ENCODE data around the gene ATF4.
A peak's percentile ranks its signal among the peaks of the same experiment; 100 is the strongest.

The ATF4 gene

DNA sequence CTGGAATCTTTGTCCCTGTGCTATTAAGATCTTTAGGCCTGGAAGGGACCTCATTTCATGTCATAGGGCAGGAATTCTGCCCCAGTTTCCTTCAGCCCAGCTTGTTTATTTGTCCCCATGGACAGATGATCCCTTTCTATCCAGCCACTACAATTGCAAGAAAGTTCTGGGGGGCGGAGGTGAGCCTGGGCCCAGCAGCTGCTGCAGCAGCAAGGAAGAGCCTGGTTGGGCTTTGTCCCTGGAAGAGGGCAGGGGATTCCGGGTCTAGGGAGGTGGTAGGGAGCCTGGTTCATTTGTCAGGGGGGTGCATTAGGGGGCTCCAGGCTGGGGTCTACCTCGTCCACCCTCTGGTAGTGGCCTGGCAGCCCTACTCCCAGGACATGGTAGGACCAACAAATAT lies 33.8 kb downstream of the ATF4 start:
- no peak for DNase-seq (ENCODE audit: insufficient read length, low spot score)
- FAIRE-seq = no peak
- TF ChIP-seq, protein P1, sequence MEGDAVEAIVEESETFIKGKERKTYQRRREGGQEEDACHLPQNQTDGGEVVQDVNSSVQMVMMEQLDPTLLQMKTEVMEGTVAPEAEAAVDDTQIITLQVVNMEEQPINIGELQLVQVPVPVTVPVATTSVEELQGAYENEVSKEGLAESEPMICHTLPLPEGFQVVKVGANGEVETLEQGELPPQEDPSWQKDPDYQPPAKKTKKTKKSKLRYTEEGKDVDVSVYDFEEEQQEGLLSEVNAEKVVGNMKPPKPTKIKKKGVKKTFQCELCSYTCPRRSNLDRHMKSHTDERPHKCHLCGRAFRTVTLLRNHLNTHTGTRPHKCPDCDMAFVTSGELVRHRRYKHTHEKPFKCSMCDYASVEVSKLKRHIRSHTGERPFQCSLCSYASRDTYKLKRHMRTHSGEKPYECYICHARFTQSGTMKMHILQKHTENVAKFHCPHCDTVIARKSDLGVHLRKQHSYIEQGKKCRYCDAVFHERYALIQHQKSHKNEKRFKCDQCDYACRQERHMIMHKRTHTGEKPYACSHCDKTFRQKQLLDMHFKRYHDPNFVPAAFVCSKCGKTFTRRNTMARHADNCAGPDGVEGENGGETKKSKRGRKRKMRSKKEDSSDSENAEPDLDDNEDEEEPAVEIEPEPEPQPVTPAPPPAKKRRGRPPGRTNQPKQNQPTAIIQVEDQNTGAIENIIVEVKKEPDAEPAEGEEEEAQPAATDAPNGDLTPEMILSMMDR (IDR thresholded peaks at IDR 0.05; ENCODE audit: insufficient read depth, missing control alignments) = no peak

DNA sequence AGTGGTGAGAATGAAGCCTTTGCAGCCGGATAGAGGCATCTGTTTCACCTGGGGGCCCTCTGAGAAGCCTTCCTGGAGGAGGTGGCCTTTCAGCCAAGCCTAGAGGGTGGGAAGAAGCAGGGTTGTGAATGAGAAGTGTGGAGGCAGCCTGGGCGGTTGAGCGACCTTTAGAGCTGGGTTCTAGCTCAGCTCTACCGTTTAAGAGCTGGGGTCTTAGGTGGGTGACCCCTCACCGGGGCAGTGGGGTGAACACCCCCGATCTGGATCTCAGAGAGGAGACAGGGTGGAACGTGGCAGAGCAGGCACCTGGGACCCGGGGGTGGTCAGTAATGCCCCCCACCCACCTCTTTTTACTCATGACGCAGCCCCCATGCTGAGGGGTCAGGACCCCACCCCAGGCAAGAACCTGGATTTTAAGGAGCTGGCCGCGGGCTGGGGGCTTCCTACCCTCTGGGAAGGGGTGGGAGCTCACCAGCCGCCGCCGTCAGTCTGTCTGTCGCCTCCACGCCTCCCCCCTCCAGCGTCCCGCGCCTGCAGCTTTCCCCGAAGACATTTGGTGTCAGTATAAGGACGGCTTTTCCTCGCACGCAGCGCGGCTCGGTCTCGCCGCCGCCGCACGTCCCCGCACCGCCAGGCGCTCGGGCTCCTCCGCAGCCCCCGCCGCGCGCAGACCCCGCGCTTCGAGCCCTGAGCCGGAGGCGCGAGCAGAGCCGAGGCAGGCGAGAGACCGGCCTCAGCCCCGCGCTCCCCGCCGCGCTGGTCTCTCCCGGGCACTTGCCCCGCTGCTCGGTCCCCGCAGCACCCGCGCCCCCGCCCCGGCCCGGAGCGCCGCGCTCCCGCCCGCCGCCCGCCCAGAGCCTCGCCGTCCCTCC lies 36.8 kb downstream of the ATF4 start:
- TF ChIP-seq, protein P1 (IDR thresholded peaks at IDR 0.05; ENCODE audit: insufficient read depth, missing control alignments) = peak; percentile 23
- FAIRE-seq (no peak), DNase-seq (ENCODE audit: insufficient read length, low spot score) (peak; percentile 34)

DNA sequence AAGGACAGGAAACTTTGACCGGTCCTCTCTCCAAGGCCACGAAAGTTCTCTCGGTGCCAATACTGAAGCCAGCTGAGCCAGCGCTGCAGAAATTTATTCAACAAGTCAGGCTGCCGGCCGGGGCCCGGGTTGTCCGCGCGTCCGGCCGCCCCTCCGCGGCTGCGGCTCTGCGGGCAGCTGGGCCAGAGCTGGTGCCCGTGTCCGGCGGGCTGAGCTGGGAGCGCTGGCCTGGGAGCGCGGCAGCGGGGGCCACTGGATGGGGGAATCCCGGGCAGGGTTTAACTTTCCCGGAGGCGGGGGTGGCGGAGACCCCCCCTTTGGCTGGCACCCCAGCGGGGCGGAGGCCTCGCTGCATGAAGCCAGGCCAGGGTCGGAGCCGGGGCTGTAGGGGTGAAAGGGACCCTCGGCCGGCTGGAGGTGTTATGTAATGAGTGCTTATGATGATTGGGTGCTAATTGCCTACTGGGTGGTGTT lies 37.9 kb downstream of the ATF4 start:
- FAIRE-seq = no peak
- TF ChIP-seq, protein P1 (IDR thresholded peaks at IDR 0.05; ENCODE audit: insufficient read depth, missing control alignments) = no peak

DNA sequence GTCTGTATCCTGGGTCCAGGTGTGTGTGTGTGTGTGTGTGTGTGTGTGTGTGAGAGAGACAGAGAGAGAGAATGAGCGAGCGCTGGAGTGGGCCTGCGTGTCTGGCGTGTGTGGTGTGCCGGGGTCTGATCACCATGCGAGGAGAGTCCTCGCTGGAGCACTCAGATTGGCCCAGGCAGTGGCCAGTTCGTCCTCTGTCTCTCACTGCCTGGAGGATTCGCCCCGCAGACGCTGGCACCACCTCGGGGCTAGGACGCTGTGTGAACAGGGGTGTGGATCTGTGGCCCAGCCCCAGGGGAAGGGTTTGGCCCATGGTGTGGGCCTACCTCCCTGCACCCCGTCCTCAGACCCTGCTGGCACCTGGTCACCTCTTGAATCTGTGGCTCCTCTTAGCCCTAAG lies 38.6 kb downstream of the ATF4 start:
- DNase-seq (ENCODE audit: insufficient read length, low spot score) (no peak), FAIRE-seq (no peak)
- TF ChIP-seq, protein P1 (IDR thresholded peaks at IDR 0.05; ENCODE audit: insufficient read depth, missing control alignments) = no peak

More for the DNA sequence above, 37.9 kb downstream of the ATF4 start:
- no peak for DNase-seq (ENCODE audit: insufficient read length, low spot score)

DNA sequence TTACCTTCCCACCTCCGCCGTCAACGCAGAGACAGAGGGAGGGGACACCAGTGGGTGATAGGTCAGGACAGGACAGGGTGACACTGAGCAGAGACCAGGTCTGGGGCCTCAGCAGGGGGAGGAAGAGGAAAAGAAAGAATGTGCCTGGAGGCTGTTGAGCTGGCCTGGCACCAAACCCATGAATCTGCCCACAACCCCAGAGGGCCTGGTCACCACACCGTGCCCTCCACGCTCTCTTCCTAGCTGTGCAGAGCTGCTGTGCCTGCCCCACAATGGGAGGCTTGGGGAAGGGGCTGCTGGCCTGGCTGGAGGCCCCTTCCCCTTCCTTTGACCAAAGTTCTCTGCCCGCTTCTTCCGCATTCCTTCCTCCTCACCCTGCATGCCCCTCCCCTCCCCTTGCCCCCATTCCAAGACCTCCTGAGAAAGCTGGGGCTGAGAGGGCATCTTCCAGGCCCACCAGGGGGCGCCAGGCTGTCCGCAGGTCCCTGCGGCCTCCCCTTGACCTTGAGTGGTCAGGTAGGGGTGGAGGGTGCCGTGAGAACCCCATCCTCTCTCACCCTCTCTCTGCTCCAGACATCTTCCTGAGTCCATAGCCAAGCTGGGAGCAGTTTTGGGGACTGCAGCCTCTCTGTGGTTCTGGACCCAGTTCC lies 39.2 kb downstream of the ATF4 start:
- no peak for DNase-seq (ENCODE audit: insufficient read length, low spot score)
- FAIRE-seq = no peak
- TF ChIP-seq, protein P1 (IDR thresholded peaks at IDR 0.05; ENCODE audit: insufficient read depth, missing control alignments) = peak; percentile 29

DNA sequence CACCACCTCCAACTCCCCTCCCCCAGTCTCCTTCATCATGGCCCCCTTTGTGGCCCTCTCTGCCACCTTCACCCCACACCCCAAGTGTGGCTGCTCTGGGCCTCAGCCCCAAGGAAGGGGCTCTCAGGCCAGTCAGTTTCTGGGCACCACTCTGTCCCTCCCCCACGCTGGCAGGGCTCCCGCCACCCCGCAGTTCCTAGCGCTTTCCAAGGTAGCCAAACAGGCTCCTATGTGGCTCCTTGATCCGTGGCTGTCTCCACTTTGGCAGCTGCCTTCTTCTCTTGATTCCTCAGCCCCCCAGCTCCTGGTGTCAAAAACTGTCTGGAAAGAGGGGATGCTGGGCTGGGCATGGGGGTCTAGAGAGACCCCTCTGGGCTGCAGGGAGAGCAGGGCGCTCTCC lies 39.8 kb downstream of the ATF4 start:
- FAIRE-seq (no peak), DNase-seq (ENCODE audit: insufficient read length, low spot score) (no peak)
- TF ChIP-seq, protein P1 (IDR thresholded peaks at IDR 0.05; ENCODE audit: insufficient read depth, missing control alignments) = no peak
